ENCODE measurements around the gene ABCB1.

Gene ABCB1

GRCh38 chr7:87596696-87597095 lies 4.0 kb downstream of the ABCB1 start:
- Histone ChIP-seq H3K4me1 (ENCODE audit: control insufficient read depth, insufficient read depth, low read length) (peaks cover 6% of the 10 kb centered on the region; the same call in 1 of the 2 replicates), H3K27ac (ENCODE audit: extremely low read depth, low read depth, low read length) (no peak overlapping the region), H3K9me3 (ENCODE audit: control insufficient read depth, insufficient read depth, low read depth, low read length) (no peaks in the 10 kb centered on the region), H3K4me3 (ENCODE audit: low read depth, low read length) (no peak overlapping the region), H3K36me3 (ENCODE audit: control insufficient read depth in 2 of 2, insufficient read depth in 1 of 2, low read length in 2 of 2) (no peaks in the 10 kb centered on the region)
- ChIA-PET CTCF (no interaction called here), POLR2A (no interaction called here)
- no peak for TF ChIP-seq EGR2 (tag by site-specific recombination; IDR thresholded peaks at IDR 0.05; ENCODE audit: low read depth)
- no peak for TF ChIP-seq ZNF623 (tag by site-specific recombination; IDR thresholded peaks at IDR 0.05)
- no peak for TF ChIP-seq ZNF184 (tag by site-specific recombination; IDR thresholded peaks at IDR 0.05)
- TF ChIP-seq ZNF830 (tag by site-specific recombination; IDR thresholded peaks at IDR 0.05; ENCODE audit: low read depth), result no peak
- no peak for TF ChIP-seq ZNF416 (tag by site-specific recombination; IDR thresholded peaks at IDR 0.05)
- no peak for TF ChIP-seq PATZ1 (tag by site-specific recombination; IDR thresholded peaks at IDR 0.05)
- no peak for TF ChIP-seq GLI2 (tag by site-specific recombination; IDR thresholded peaks at IDR 0.05; ENCODE audit: borderline replicate concordance, low read depth)
- no peak for TF ChIP-seq ZNF366 (tag by site-specific recombination; conservative IDR thresholded peaks at IDR 0.05)
- no peak for TF ChIP-seq ZNF677 (tag by site-specific recombination; IDR thresholded peaks at IDR 0.05)
- no peak for TF ChIP-seq ZNF114 (tag by site-specific recombination; IDR thresholded peaks at IDR 0.05)
- TF ChIP-seq ZBTB20 (tag by site-specific recombination; IDR thresholded peaks at IDR 0.05), result no peak
- TF ChIP-seq KLF17 (tag by site-specific recombination; IDR thresholded peaks at IDR 0.05), result no peak
- TF ChIP-seq ZNF140 (tag by site-specific recombination; IDR thresholded peaks at IDR 0.05), result no peak
- TF ChIP-seq HIC1 (tag by site-specific recombination; IDR thresholded peaks at IDR 0.05), result no peak
- no peak for TF ChIP-seq ZNF24 (tag by site-specific recombination; IDR thresholded peaks at IDR 0.05)
- TF ChIP-seq ZNF19 (tag by site-specific recombination; IDR thresholded peaks at IDR 0.05; ENCODE audit: low read depth), result no peak

- CTCF ChIA-PET, result no interaction called here
- Histone ChIP-seq H3K4me3 (ENCODE audit: low read depth, low read length) (no peak overlapping the region), H3K27ac (ENCODE audit: extremely low read depth, low read depth, low read length) (no peak overlapping the region), H3K9me3 (ENCODE audit: control insufficient read depth, insufficient read depth, low read depth, low read length) (no peaks in the 10 kb centered on the region), H3K4me1 (ENCODE audit: control insufficient read depth, insufficient read depth, low read length) (peaks cover 6% of the 10 kb centered on the region; the same call in 1 of the 2 replicates), H3K36me3 (ENCODE audit: control insufficient read depth in 2 of 2, insufficient read depth in 1 of 2, low read length in 2 of 2) (no peaks in the 10 kb centered on the region)
- POLR2A ChIA-PET, result no interaction called here
- TF ChIP-seq ZNF292 (tag by site-specific recombination; IDR thresholded peaks at IDR 0.05; ENCODE audit: borderline replicate concordance, low read depth) (no peak), ZNF2 (tag by site-specific recombination; IDR thresholded peaks at IDR 0.05) (no peak), ZSCAN5A (tag by site-specific recombination; IDR thresholded peaks at IDR 0.05) (no peak), ZBTB44 (tag by site-specific recombination; IDR thresholded peaks at IDR 0.05) (no peak), KLF9 (tag by site-specific recombination; IDR thresholded peaks at IDR 0.05; ENCODE audit: low read depth) (no peak), ZNF843 (tag by site-specific recombination; IDR thresholded peaks at IDR 0.05) (no peak), ZNF146 (tag by site-specific recombination; IDR thresholded peaks at IDR 0.05) (no peak), ZFHX2 (tag by site-specific recombination; conservative IDR thresholded peaks at IDR 0.05) (no peak), ZNF791 (tag by site-specific recombination; IDR thresholded peaks at IDR 0.05) (no peak), ZFP69B (tag by site-specific recombination; IDR thresholded peaks at IDR 0.05) (no peak)
Observed at GRCh38 chr7:87596136-87596535, 4.5 kb downstream of the ABCB1 start.
